ENCODE measurements around the gene ZNF331. TPM values are rescaled to one million over a fixed set of nuclear protein-coding genes. Genes with fewer than 3 reads are reported as not detected.

Gene ZNF331
- total RNA-seq, 1 donor from 2014 or later: 25.7 TPM

- Mint-ChIP-seq H3K9me3 (no peaks in the 10 kb centered on the region), H3K4me3 (no peak overlapping the region), H3K27me3 (no peaks in the 10 kb centered on the region), H3K36me3 (no peaks in the 10 kb centered on the region), H3K27ac (no peak overlapping the region), H3K4me1 (ENCODE audit: unreplicated experiment) (no peaks in the 10 kb centered on the region)
- TF ChIP-seq CTCF (conservative IDR thresholded peaks at IDR 0.05): no peak
- DNase-seq (ENCODE audit: extremely low spot score, unreplicated experiment): no peak
Observed at GRCh38 chr19:53595510-53595867, 57.5 kb downstream of the ZNF331 start.

- Mint-ChIP-seq H3K4me1 (ENCODE audit: unreplicated experiment) (no peaks in the 10 kb centered on the region), H3K9me3 (no peaks in the 10 kb centered on the region), H3K4me3 (no peak overlapping the region), H3K36me3 (no peaks in the 10 kb centered on the region), H3K27ac (no peak overlapping the region), H3K27me3 (no peaks in the 10 kb centered on the region)
- no peak for DNase-seq (ENCODE audit: extremely low spot score, unreplicated experiment)
- TF ChIP-seq CTCF (conservative IDR thresholded peaks at IDR 0.05): no peak
Observed at GRCh38 chr19:53596056-53596455, 58.1 kb downstream of the ZNF331 start.

- no peaks in the 10 kb centered on the region for H3K4me1 Mint-ChIP-seq (ENCODE audit: unreplicated experiment)
- no peak for DNase-seq (ENCODE audit: extremely low spot score, unreplicated experiment)
- TF ChIP-seq CTCF (conservative IDR thresholded peaks at IDR 0.05): no peak
- no peaks in the 10 kb centered on the region for H3K27me3 Mint-ChIP-seq
- peak overlapping the region; percentile 51 for H3K27ac Mint-ChIP-seq
- H3K9me3 Mint-ChIP-seq: no peaks in the 10 kb centered on the region
- H3K36me3 Mint-ChIP-seq: no peaks in the 10 kb centered on the region
- H3K4me3 Mint-ChIP-seq: no peak overlapping the region
Observed at GRCh38 chr19:53597023-53597422, 59.1 kb downstream of the ZNF331 start.

GRCh38 chr19:53598361-53598760, 60.4 kb downstream of the ZNF331 start:
- Mint-ChIP-seq H3K27ac (no peak overlapping the region), H3K9me3 (no peaks in the 10 kb centered on the region), H3K27me3 (no peaks in the 10 kb centered on the region), H3K4me1 (ENCODE audit: unreplicated experiment) (no peaks in the 10 kb centered on the region), H3K4me3 (no peak overlapping the region), H3K36me3 (no peaks in the 10 kb centered on the region)
- TF ChIP-seq CTCF (conservative IDR thresholded peaks at IDR 0.05): no peak
- DNase-seq (ENCODE audit: extremely low spot score, unreplicated experiment): no peak

GRCh38 chr19:53600217-53600616, 62.3 kb downstream of the ZNF331 start:
- no peak for TF ChIP-seq CTCF (conservative IDR thresholded peaks at IDR 0.05)
- Mint-ChIP-seq H3K9me3 (no peaks in the 10 kb centered on the region), H3K4me1 (ENCODE audit: unreplicated experiment) (no peaks in the 10 kb centered on the region), H3K4me3 (no peak overlapping the region), H3K36me3 (no peaks in the 10 kb centered on the region), H3K27me3 (no peaks in the 10 kb centered on the region), H3K27ac (no peak overlapping the region)
- DNase-seq (ENCODE audit: extremely low spot score, unreplicated experiment): no peak

GRCh38 chr19:53606031-53606430, 68.1 kb downstream of the ZNF331 start:
- no peaks in the 10 kb centered on the region for H3K9me3 Mint-ChIP-seq
- no peak for DNase-seq (ENCODE audit: extremely low spot score, unreplicated experiment)
- H3K27ac Mint-ChIP-seq: no peak overlapping the region
- no peaks in the 10 kb centered on the region for H3K27me3 Mint-ChIP-seq
- no peaks in the 10 kb centered on the region for H3K4me1 Mint-ChIP-seq (ENCODE audit: unreplicated experiment)
- H3K36me3 Mint-ChIP-seq: no peaks in the 10 kb centered on the region
- TF ChIP-seq CTCF (conservative IDR thresholded peaks at IDR 0.05): no peak
- H3K4me3 Mint-ChIP-seq: no peak overlapping the region

All from type B pancreatic cell (in vitro differentiated cells).